Epidermal melanocyte (primary cell): ENCODE results near the gene UTP14C.
"Not testable (repeated sequence)": the region's sequence is repeated elsewhere in the genome, so short reads cannot be mapped to it uniquely, and the experiment has no call there.

Experiments
- DNase-seq: peaks from one replicate; pipeline ENCODE4 v3.0.0; 2011; ENCODE audit warnings: low spot score; ENCODE audit not compliant: insufficient read length

Gene UTP14C

GRCh38 chr13:52002361-52002760 lies 22.1 kb upstream of the UTP14C start:
- no peak for DNase-seq

DNA sequence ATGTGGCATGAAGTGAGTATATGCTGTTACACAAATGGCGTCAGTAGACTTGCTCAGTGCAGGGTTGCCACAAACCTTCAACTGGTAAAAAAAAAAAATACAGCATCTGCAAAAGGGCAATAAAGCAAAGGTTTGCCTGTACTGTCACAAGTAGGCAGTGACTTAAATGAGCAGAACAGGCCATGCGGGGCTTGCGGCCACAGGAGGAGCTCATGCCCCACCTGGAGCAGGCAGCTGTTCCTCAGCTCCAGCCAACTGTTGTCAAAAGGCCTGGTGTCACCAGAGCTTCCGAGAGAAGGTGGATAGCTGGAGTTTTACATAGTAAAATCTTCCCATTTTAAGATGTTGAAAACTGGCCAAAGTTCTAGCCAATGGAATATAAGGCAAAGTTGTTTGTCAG lies 20.9 kb upstream of the UTP14C start:
- no peak for DNase-seq

DNA sequence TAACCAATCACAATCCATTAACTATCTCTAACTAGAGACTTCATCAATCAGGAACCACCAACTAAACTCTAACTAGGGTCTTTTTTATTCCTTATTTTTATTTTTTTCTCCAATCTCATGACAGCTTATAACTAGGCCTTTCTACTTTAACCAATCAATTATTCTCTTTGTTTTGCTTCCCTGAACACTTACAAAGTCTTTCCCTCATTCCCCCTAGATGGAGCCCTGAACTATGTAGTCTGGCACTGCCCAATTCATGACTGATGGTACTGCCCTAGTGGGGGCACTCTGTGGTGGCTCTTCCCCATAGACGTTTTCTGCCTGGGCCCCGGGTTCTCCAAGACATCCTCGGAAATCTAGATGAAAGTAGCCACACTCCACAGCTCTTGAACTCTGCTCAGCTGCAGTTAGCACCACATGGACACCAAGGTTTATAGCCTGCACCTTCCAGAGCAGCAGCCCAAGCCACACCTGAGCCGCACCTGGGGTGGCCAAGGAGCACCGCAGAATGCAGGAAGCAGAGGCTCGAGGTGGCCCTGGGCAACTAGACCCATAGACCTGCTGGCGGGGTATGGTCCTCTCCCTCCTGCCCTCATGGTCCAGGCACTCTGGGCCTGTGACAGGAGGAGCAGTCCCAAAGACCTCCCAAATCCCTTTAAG lies 19.9 kb upstream of the UTP14C start:
- DNase-seq, result no peak

DNA sequence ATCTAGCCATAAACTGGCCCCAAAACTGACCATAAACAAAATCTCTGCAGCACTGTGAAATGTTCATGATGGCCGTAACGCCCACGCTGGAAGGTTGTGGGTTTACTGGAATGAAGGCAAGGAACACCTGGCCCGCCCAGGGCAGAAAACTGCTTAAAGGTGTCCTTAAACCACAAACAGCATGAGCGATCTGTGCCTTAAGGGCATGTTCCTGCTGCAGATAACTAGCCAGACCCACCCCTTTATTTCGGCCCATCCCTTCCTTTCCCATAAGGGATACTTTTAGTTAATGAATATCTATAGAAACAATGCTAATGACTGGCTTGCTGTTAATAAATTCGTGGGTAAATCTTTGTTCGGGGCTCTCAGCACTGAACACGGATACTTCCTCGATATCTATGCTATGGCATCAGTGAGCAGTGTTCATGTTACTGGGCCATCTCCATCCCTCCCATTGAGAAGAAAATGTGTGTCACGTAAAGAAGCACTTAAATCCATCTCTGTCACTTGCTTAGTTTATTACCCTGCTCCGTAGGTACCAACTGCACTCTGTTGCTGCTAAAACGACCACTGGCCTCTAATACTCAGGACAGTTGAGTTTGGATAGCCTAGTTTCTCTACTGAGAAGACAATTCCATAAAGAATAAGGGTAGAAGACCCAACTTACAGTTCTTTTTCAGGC lies 18.5 kb upstream of the UTP14C start:
- DNase-seq, result no peak

DNA sequence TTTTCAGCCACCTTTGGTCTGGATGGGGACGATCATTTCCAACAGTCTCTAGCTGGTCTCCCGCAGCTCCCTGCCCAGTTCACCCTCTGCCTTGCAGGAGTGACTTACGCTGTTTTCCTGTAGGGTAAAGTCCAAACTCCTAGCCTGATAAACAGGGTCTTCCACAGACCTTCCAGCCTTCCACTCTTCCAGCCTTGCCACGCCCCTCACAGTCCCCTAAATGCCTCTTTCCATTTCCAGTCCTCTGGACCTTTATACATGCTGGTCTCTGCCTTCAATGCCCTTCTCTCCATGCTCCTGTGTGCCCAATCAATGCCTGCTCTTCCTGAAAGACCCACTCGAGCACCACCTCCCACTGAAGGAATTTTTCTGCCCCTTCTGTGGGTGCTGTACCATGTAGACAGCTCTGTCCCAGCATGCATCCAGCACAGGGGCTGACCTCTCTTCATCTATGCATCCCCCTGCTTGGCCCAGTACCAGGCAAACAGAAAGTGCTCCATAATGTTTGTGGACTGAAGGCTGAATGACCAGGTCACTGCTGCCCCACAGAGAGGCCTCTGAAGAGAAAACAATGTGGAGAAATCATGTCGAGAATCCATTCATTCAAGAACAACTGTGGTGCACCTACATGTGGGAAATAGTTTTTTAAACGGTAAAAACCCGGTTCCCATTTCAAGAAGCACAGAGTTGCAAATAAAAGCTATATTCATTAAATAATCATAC lies 17.8 kb upstream of the UTP14C start:
- no peak for DNase-seq

- DNase-seq, result no peak
Observed at GRCh38 chr13:52009946-52010345, 14.5 kb upstream of the UTP14C start.

- DNase-seq, result no peak
Observed at GRCh38 chr13:52010890-52011631, 13.4 kb upstream of the UTP14C start, which contains the start of gene ATP7B. Gene ATP7B (minus strand): TSS chr13:52011450. CDS start chr13:52011337, 113 bp downstream.

DNA sequence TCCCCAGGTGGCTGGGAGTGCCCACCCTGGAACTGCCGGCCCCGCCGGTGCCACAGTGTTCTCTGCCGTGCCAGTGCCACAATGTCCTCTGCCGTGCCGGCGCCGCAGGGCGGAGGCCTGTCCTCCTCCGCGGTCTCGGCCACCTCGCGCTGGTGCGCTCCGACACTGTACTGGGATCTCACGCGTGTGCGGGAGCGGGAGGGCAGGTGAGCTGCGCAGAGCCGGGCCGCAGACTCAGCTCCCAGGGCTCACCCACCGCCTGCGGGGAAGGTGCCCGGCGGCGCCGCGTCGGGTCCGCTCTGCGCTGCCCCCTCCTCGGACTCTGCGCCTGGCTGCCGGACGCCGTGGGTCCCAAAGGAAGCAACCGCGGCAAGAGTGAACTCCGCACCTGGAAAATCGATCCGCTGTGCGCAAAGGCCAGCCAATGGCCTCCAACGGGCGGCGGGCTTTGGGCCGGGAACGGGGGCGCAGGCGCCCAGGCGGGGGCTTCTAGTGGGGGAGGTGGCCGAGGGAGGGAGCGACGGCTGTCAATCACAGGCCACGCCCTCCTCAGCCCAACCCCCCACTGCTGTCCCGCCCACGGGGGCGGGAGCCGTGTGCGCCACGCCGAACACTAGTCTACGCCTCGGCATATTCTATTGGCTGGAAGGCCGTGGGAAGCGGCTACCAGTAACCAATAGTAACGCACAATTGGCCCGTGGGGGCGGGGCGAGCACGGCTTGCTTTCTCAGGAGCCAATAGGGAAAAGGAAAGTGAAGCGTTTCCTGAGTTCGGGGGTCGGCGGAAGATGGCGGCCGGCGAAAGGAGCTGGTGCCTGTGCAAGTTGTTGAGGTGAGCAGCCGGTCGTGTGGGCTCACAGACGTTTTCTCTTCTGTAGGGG lies 12.6 kb upstream of the UTP14C start, which contains the start of gene ALG11:
Gene ALG11, plus strand, starts transcription at position 767 of the 880 bp plus-strand sequence. Its CDS starts 21 bp downstream, at position 788.
- peak; percentile 97 for DNase-seq

GRCh38 chr13:52012512-52012836 lies 12.0 kb upstream of the UTP14C start:
- no peak for DNase-seq

GRCh38 chr13:52016296-52016695 lies 8.2 kb upstream of the UTP14C start:
- DNase-seq, result no peak

- DNase-seq, result no peak
Observed at GRCh38 chr13:52020191-52020590, 4.3 kb upstream of the UTP14C start.

DNA sequence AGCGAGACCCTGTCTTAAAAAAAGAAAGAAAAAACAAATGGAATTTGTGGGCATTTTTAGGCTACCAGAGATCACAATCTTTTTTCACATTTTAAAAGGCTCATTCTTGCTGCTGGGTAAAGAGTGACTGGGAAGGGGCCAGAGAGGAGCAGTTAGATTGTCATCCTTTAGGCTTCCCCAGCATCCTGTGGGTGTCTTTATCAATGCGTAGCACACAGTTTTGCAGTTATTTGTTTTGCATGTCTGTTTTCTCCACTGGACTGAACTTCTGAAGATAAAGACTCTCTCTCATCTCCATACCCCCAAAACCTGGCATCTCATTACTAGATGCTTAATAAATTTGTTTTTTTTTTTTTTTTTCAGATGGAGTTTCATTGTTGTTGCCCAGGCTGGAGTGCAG lies 2.1 kb upstream of the UTP14C start:
- no peak for DNase-seq

GRCh38 chr13:52025475-52026245 lies 1.2 kb downstream of the UTP14C start:
- no peak for DNase-seq

- no peak for DNase-seq
Observed at GRCh38 chr13:52026246-52026626, 1.7 kb downstream of the UTP14C start.

DNA sequence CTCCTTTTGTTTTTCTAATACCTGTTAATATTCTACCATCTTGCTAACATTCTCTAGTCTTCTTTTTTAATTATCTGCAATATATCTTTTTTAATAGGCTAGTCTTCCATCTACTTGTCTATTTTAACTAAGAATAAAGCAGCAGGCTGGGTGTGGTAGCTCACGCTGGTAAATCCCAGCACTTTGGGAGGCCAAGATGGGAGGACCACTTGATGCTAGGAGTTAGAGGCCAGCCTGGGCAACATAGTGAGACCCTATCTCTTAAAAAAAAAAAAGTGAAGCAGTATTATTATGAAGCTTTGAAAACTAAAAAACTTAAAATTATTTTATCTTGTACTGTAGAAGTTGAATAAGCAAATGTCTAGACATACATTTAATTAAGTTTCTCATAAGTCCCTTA lies 3.3 kb downstream of the UTP14C start:
- DNase-seq, result no peak

- DNase-seq, result no peak
Observed at GRCh38 chr13:52029569-52029968, 5.1 kb downstream of the UTP14C start.

DNA sequence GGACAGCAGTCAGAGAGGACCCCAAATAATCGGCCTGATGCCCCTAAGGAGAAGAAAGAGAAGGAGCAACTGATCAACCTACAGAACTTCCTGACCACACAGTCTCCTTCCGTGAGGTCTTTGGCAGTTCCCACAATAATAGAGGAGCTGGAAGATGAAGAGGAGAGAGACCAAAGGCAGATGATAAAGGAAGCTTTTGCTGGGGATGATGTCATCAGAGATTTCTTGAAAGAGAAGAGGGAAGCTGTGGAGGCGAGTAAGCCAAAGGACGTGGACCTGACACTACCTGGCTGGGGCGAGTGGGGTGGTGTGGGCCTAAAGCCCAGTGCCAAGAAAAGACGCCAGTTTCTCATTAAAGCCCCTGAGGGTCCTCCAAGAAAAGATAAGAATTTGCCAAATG lies 5.9 kb downstream of the UTP14C start:
- DNase-seq, result not testable (repeated sequence)

- no peak for DNase-seq
Observed at GRCh38 chr13:52033039-52033438, 8.5 kb downstream of the UTP14C start.

- no peak for DNase-seq
Observed at GRCh38 chr13:52034616-52035226, 10.2 kb downstream of the UTP14C start.

DNA sequence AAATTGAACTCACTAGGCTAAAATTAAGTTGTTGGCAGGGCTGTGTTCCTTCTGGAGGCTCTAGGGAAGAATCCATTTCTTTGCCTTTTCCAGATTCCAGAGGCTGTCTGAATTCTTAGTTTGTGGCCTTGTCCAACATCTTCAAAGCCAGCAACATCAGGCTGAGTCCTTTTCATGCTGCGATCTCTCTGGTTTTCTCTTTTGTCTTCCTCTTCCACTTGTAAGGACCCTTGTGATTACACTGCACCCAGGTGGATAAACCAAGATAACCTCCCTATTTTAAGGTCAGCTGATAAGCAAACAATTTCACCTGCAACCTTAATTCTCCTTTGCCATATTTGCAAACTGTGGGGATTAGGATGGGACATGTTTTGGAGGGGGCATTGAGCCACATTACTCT lies 11.5 kb downstream of the UTP14C start:
- DNase-seq, result no peak
